ENCODE data around the gene EMILIN2. TPM values are rescaled to one million over a fixed set of nuclear protein-coding genes. Genes with fewer than 3 reads are reported as not detected.

The EMILIN2 gene
- total and polyA plus RNA-seq, 2 donors (not counting 1 experiment from before 2014, with no cell fraction given), result 2.5 to 48.2 TPM

GRCh38 chr18:2958819-2959298, 112.1 kb downstream of the EMILIN2 start:
- Mint-ChIP-seq H3K9me3 (ENCODE audit: insufficient read depth) (no peaks in the 10 kb centered on the region), H3K4me1 (peaks cover 74% of the 10 kb centered on the region), H3K4me3 (peak overlapping the region; percentile 50), H3K27me3 (no peaks in the 10 kb centered on the region), H3K27ac (peak overlapping the region; percentile 91)
- Histone ChIP-seq H3K4me3 (ENCODE audit: control extremely low read depth in 1 of 5, extremely low read depth in 1 of 5, insufficient read depth in 1 of 5, low read depth in 2 of 5, low read length in 4 of 5) (peak overlapping the region in 1 of 5 experiments; percentile 42), H3K4me2 (replicated peaks; ENCODE audit: low read depth, low read length, poor library complexity, severe bottlenecking) (peak overlapping the region; percentile 78), H3K27ac (ENCODE audit: low read length in 2 of 2) (peak overlapping the region; percentile 82 to 84), H3K4me1 (ENCODE audit: control insufficient read depth in 2 of 2, insufficient read depth in 2 of 2, low read length in 2 of 2) (peaks cover 70 to 75% of the 10 kb centered on the region in 2 donors), H3K27me3 (replicated peaks in 1 of 4; ENCODE audit: control extremely low read depth in 1 of 4, control insufficient read depth in 3 of 4, insufficient read depth in 4 of 4, low read length in 3 of 4) (no peaks in the 10 kb centered on the region), H3K9ac (ENCODE audit: low read length) (no peak overlapping the region), H3K36me3 (replicated peaks in 1 of 2; ENCODE audit: control extremely low read depth in 1 of 2, control insufficient read depth in 1 of 2, extremely low read depth in 1 of 2, insufficient read depth in 2 of 2, low read length in 1 of 2) (peaks cover 0 to 7% of the 10 kb centered on the region in 2 experiments), H2AFZ (ENCODE audit: insufficient read depth, low read depth, low read length, poor library complexity, severe bottlenecking) (peak overlapping the region; percentile 14), H3K79me2 (ENCODE audit: control insufficient read depth, insufficient read depth, low read length) (peaks cover 29% of the 10 kb centered on the region), H3K9me3 (ENCODE audit: control extremely low read depth in 1 of 3, control insufficient read depth in 2 of 3, insufficient read depth in 1 of 3, low read length in 2 of 3) (no peaks in the 10 kb centered on the region), H4K20me1 (ENCODE audit: control insufficient read depth, insufficient read depth, low read length, poor library complexity, severe bottlenecking) (no peaks in the 10 kb centered on the region)
- DNase-seq (peak; percentile 30), ATAC-seq (ENCODE audit: low read depth) (peak; percentile 15)
- intact Hi-C loops (cut with micrococcal nuclease), result loop anchor here (5.0 kb wide), 1 partner anchor 112 kb away; the partner anchor contains the start of gene EMILIN2
- TF ChIP-seq EZH2 (IDR thresholded peaks at IDR 0.05; ENCODE audit: borderline replicate concordance, insufficient read depth, low read depth, low read length, poor library complexity, severe bottlenecking) (no peak), CTCF (IDR thresholded peaks at IDR 0.05) (no peak)
- CTCF ChIA-PET, result interaction anchor here (0.9 to 7.9 kb wide), 11 partner anchors 9 to 287 kb away, joined by 3 to 79 read pairs (median 5); no protein-coding TSS in a partner anchor
- POLR2A ChIA-PET, result interaction anchor here (0.7 to 1.6 kb wide), 3 partner anchors 8 to 302 kb away, joined by 3 to 4 read pairs (median 4); partner anchors contain the start of gene MYL12B

GRCh38 chr18:2959341-2959740, 112.5 kb downstream of the EMILIN2 start:
- POLR2A ChIA-PET, result interaction anchor here (0.7 to 2.6 kb wide), 5 partner anchors 8 to 289 kb away, joined by 3 to 8 read pairs (median 6); partner anchors contain the start of gene MYL12A
- H2AFZ ChIP-seq (ENCODE audit: insufficient read depth, low read depth, low read length, poor library complexity, severe bottlenecking), result peak overlapping the region; percentile 48

More at GRCh38 chr18:2959341-2959740, 112.5 kb downstream of the EMILIN2 start:
- intact Hi-C loops (cut with micrococcal nuclease), result loop anchor here (5.0 kb wide), 1 partner anchor 112 kb away; the partner anchor contains the start of gene EMILIN2
- CTCF ChIA-PET, result interaction anchor here (0.9 to 7.9 kb wide), 12 partner anchors 9 to 288 kb away, joined by 3 to 79 read pairs (median 4); partner anchors contain the start of gene MYL12A
- TF ChIP-seq EZH2 (IDR thresholded peaks at IDR 0.05; ENCODE audit: borderline replicate concordance, insufficient read depth, low read depth, low read length, poor library complexity, severe bottlenecking) (no peak), CTCF (IDR thresholded peaks at IDR 0.05) (no peak)
- ATAC-seq (ENCODE audit: low read depth), result no peak
- peaks cover 73 to 76% of the 10 kb centered on the region in 2 donors for H3K4me1 ChIP-seq (ENCODE audit: control insufficient read depth in 2 of 2, insufficient read depth in 2 of 2, low read length in 2 of 2)
- H3K27me3 ChIP-seq (replicated peaks in 1 of 4; ENCODE audit: control extremely low read depth in 1 of 4, control insufficient read depth in 3 of 4, insufficient read depth in 4 of 4, low read length in 3 of 4), result no peaks in the 10 kb centered on the region
- peaks cover 75% of the 10 kb centered on the region for H3K4me1 Mint-ChIP-seq
- H3K27ac ChIP-seq (ENCODE audit: low read length in 2 of 2), result peak overlapping the region; percentile 82 to 84
- DNase-seq, result no peak
- no peaks in the 10 kb centered on the region for H3K9me3 Mint-ChIP-seq (ENCODE audit: insufficient read depth)
- peak overlapping the region; percentile 85 for H3K27ac Mint-ChIP-seq
- no CpG with 5 or more reads among the region's 2 CpGs for WGBS (ENCODE audit: insufficient coverage)
- H3K79me2 ChIP-seq (ENCODE audit: control insufficient read depth, insufficient read depth, low read length), result peaks cover 34% of the 10 kb centered on the region
- no peaks in the 10 kb centered on the region for H3K27me3 Mint-ChIP-seq
- peak overlapping the region in 1 of 5 experiments; percentile 42 for H3K4me3 ChIP-seq (ENCODE audit: control extremely low read depth in 1 of 5, extremely low read depth in 1 of 5, insufficient read depth in 1 of 5, low read depth in 2 of 5, low read length in 4 of 5)
- peak overlapping the region; percentile 78 for H3K4me2 ChIP-seq (replicated peaks; ENCODE audit: low read depth, low read length, poor library complexity, severe bottlenecking)
- no peaks in the 10 kb centered on the region for H4K20me1 ChIP-seq (ENCODE audit: control insufficient read depth, insufficient read depth, low read length, poor library complexity, severe bottlenecking)
- peak overlapping the region; percentile 12 for H3K9ac ChIP-seq (ENCODE audit: low read length)
- H3K9me3 ChIP-seq (ENCODE audit: control extremely low read depth in 1 of 3, control insufficient read depth in 2 of 3, insufficient read depth in 1 of 3, low read length in 2 of 3), result no peaks in the 10 kb centered on the region
- peak overlapping the region; percentile 58 for H3K4me3 Mint-ChIP-seq
- H3K36me3 ChIP-seq (replicated peaks in 1 of 2; ENCODE audit: control extremely low read depth in 1 of 2, control insufficient read depth in 1 of 2, extremely low read depth in 1 of 2, insufficient read depth in 2 of 2, low read length in 1 of 2), result peaks cover 0 to 2% of the 10 kb centered on the region in 2 experiments
